Sigmoid colon (tissue), 7 donors: ENCODE data around the gene SCAF1. TPM values are rescaled to one million over a fixed set of nuclear protein-coding genes. Genes with fewer than 3 reads are reported as not detected.

Source experiments
- DNase-seq: peaks from one replicate; pipeline ENCODE4 v3.0.0-alpha.2; 2019
- H3K27ac ChIP-seq, 4 donors: fragments of 200-600 bp; sonication (generic); one replicate each; pipeline ENCODE4 v1.5.1; 2016 to 2019; ENCODE audit warnings: mild to moderate bottlenecking in 1 of 4
- H3K27me3 ChIP-seq, 3 donors: fragments of 200-600 bp; sonication (generic); one replicate each; pipeline ENCODE4 v1.5.1; 2019; ENCODE audit warnings: mild to moderate bottlenecking in 1 of 3
- H3K36me3 ChIP-seq, 4 donors: fragments of 200-600 bp; sonication (generic); one replicate each; pipeline ENCODE4 v1.5.1; 2016 to 2019
- H3K4me1 ChIP-seq, 4 donors: fragments of 200-600 bp; sonication (generic); one replicate each; pipeline ENCODE4 v1.5.1; 2017 to 2019
- H3K4me3 ChIP-seq, 4 donors: fragments of 200-600 bp; sonication (generic); one replicate each; pipeline ENCODE4 v1.5.1; 2017 to 2019; ENCODE audit warnings: mild to moderate bottlenecking in 2 of 4, moderate library complexity in 1 of 4
- H3K9me3 ChIP-seq, 4 donors: fragments of 200-600 bp in 3 of 4; sonication (generic) in 3 of 4; one replicate each; pipeline versions ENCODE4 v1.5.1 to v1.6.1; 2013 to 2019
- EP300 ChIP-seq, 4 donors: sonication (generic); formaldehyde crosslinking; IDR thresholded peaks; one replicate each; pipeline ENCODE4 v1.6.1; 2017; ENCODE audit warnings: antibody characterized with exemption in 4 of 4
- POLR2A ChIP-seq, 2 donors: fragments of 450-650 bp; IDR thresholded peaks; one replicate each; pipeline ENCODE4 v1.6.1; 2016; ENCODE audit warnings: antibody characterized with exemption in 2 of 2, mild to moderate bottlenecking in 2 of 2, moderate library complexity in 2 of 2
- POLR2AphosphoS5 ChIP-seq, 4 donors: sonication (generic); formaldehyde crosslinking; IDR thresholded peaks; one replicate each; pipeline ENCODE4 v1.6.1; 2017; ENCODE audit warnings: antibody characterized with exemption in 4 of 4
- WGBS, 2 donors: extraction: QIAGEN DNeasy Blood & Tissue Kit; methylation state at CpG; one replicate each; pipeline ENCODE4 v1.1.7; 2013; 5-methylcytosine and 5-hydroxymethylcytosine counted together
- intact Hi-C: fragments of 100-400 bp; cut with DNase I; formaldehyde crosslinking; loops from one replicate; pipeline ENCODE4 v1.15.1; 2023
- polyA plus RNA-seq, 3 donors: library from polyadenylated mRNA; stranded (reverse); fragments of 200-250 nt; gene quantifications; one replicate each; pipeline ENCODE4 v1.2.3, GENCODE V29; 2013
- small RNA-seq, 3 donors: library from RNA; depleted of rRNA; stranded (forward); fragments of <200 nt; gene quantifications; one replicate each; pipeline ENCODE3, GENCODE V24; 2016
- total RNA-seq, 4 donors: library from RNA; depleted of rRNA; stranded (reverse); fragments of >200 nt; gene quantifications; one replicate each; pipeline ENCODE4 v1.1.0, GENCODE V29; 2016
- TF ChIP-seq, protein P1 (sequence below), 4 experiments: fragments of 450-650 bp in 3 of 4; fragments of 200-600 bp in 1 of 4; IDR thresholded peaks; one replicate each; pipeline ENCODE4 v1.5.1; 2016 to 2019; ENCODE audit warnings: antibody characterized with exemption in 4 of 4, mild to moderate bottlenecking in 3 of 4, moderate library complexity in 2 of 4
- donor health status: healthy with polysubstance abuse.
- donor health status: Bipolar disorder and iron deficiency.
- donor health status: healthy.

SCAF1 gene
- total and polyA plus RNA-seq, 7 donors = 9.0 to 30.8 (median 13.3) TPM

DNA sequence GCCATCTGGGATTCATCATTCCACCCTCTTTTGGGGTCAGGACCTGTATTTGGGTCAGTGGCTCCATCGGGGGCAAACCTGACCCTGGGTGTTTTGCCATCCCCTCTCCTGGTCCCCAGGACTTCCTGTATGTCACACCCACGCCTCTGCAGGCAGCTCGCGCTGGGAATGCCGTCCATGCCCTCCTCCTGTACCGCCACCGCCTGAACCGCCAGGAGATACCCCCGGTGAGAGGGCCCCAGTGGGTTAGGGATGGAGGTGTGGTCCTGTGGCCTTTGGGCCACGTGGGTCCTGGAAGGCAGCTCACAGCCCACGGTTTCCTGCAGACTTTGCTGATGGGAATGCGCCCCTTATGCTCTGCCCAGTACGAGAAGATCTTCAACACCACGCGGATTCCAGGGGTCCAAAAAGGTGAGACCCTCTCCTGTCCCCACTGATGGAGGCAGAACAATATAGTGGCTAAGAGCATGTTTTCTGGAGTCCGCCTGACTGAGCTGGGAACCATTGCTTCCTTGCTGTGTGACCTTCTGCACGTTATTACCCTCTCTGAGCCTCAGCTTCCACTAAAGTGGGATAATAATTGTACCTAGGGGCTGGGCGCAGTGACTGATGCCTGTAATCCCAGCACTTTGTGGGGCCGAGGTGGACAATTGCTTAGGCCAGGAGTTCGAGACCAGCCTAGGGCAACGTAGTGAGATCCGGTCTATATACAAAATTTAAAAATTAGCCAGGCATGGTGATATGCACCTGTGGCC lies 63.1 kb downstream of the SCAF1 start:
- Histone ChIP-seq H3K4me1 (no peaks in the 10 kb centered on the region), H3K27ac (no peak overlapping the region), H3K9me3 (no peaks in the 10 kb centered on the region), H3K27me3 (peaks cover 0 to 6% (median 6%) of the 10 kb centered on the region in 3 donors), H3K36me3 (no peaks in the 10 kb centered on the region), H3K4me3 (no peak overlapping the region)
- 83 to 88% methylated on average over 22 of the region's 22 CpGs for WGBS, 2 donors
- no peak for DNase-seq
- TF ChIP-seq EP300 (IDR thresholded peaks at IDR 0.05) = no peak
- TF ChIP-seq POLR2A (IDR thresholded peaks at IDR 0.05) = no peak
- TF ChIP-seq POLR2AphosphoS5 (IDR thresholded peaks at IDR 0.05) = no peak
- TF ChIP-seq, protein P1, sequence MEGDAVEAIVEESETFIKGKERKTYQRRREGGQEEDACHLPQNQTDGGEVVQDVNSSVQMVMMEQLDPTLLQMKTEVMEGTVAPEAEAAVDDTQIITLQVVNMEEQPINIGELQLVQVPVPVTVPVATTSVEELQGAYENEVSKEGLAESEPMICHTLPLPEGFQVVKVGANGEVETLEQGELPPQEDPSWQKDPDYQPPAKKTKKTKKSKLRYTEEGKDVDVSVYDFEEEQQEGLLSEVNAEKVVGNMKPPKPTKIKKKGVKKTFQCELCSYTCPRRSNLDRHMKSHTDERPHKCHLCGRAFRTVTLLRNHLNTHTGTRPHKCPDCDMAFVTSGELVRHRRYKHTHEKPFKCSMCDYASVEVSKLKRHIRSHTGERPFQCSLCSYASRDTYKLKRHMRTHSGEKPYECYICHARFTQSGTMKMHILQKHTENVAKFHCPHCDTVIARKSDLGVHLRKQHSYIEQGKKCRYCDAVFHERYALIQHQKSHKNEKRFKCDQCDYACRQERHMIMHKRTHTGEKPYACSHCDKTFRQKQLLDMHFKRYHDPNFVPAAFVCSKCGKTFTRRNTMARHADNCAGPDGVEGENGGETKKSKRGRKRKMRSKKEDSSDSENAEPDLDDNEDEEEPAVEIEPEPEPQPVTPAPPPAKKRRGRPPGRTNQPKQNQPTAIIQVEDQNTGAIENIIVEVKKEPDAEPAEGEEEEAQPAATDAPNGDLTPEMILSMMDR (IDR thresholded peaks at IDR 0.05) = no peak
- intact Hi-C loops = no loop called here

DNA sequence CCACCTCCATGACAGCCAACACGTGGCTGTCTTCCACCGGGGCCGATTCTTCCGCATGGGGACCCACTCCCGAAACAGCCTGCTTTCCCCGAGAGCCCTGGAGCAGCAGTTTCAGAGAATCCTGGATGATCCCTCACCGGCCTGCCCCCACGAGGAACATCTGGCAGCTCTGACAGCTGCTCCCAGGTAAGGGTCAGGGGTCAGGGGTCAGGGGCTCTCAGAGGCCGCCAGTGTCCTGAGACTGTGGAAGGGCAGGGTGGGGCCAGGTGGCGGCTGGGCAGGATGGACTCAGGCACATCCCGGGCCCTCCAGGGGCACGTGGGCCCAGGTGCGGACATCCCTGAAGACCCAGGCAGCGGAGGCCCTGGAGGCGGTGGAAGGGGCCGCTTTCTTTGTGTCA lies 63.9 kb downstream of the SCAF1 start:
- no peaks in the 10 kb centered on the region for H3K36me3 ChIP-seq
- DNase-seq = no peak
- no peaks in the 10 kb centered on the region for H3K9me3 ChIP-seq
- intact Hi-C loops = no loop called here
- no peaks in the 10 kb centered on the region for H3K4me1 ChIP-seq
- TF ChIP-seq POLR2AphosphoS5 (IDR thresholded peaks at IDR 0.05) (no peak), POLR2A (IDR thresholded peaks at IDR 0.05) (no peak), EP300 (IDR thresholded peaks at IDR 0.05) (no peak)
- TF ChIP-seq, protein P1 (IDR thresholded peaks at IDR 0.05) = no peak
- no peak overlapping the region for H3K27ac ChIP-seq
- H3K4me3 ChIP-seq = no peak overlapping the region
- WGBS, 2 donors = 81 to 90% methylated on average over 16 of the region's 16 CpGs
- H3K27me3 ChIP-seq = peaks cover 0 to 6% (median 6%) of the 10 kb centered on the region in 3 donors

Small RNA genes within 50 kb of the gene (small RNA-seq; reads per million reads assigned to genes)
- gene MIR5088 = 0.06 to 0.58 (median 0.11) reads per million in 3 donors

Other genes with a start within 250 kb of the SCAF1 start
- not detected for gene PTH2, start 218.8 kb upstream of the SCAF1 start, total RNA-seq
- not detected for gene PTH2, start 218.8 kb upstream of the SCAF1 start, polyA plus RNA-seq
- not detected for gene GFY, start 216.8 kb upstream of the SCAF1 start, total RNA-seq
- not detected for gene GFY, start 216.8 kb upstream of the SCAF1 start, polyA plus RNA-seq
- gene SLC17A7, start 200.7 kb upstream of the SCAF1 start, total RNA-seq = 1 to 10 TPM in 1 of 4 donors, under 1 TPM in 2, not detected in 1; 0.28 to 1.4 (median 0.82) TPM
- 1 to 10 TPM in 1 of 3 donors, under 1 TPM in 2; 0.23 to 1.8 (median 0.41) TPM for gene SLC17A7, start 200.7 kb upstream of the SCAF1 start, polyA plus RNA-seq
- gene PIH1D1, start 190.4 kb upstream of the SCAF1 start, total RNA-seq = 10 to 100 TPM; 62.9 to 99.6 (median 81.4) TPM
- 100 to 1,000 TPM in 1 of 3 donors, 10 to 100 TPM in 2; 63.6 to 105 (median 65.5) TPM for gene PIH1D1, start 190.4 kb upstream of the SCAF1 start, polyA plus RNA-seq
- 10 to 100 TPM; 14.1 to 25.3 (median 18.1) TPM for gene ALDH16A1, start 189.0 kb upstream of the SCAF1 start, total RNA-seq
- 10 to 100 TPM; 14.3 to 44.2 (median 18.0) TPM for gene ALDH16A1, start 189.0 kb upstream of the SCAF1 start, polyA plus RNA-seq
- 10 to 100 TPM in 1 of 4 donors, 1 to 10 TPM in 3; 4.6 to 11.1 (median 6.1) TPM for gene FLT3LG, start 168.0 kb upstream of the SCAF1 start, total RNA-seq
- gene FLT3LG, start 168.0 kb upstream of the SCAF1 start, polyA plus RNA-seq = 10 to 100 TPM in 2 of 3 donors, 1 to 10 TPM in 1; 2.1 to 18.6 (median 14.9) TPM
- gene RPL13A, start 154.6 kb upstream of the SCAF1 start, total RNA-seq = 1,000 to 10,000 TPM; 2,552 to 5,599 (median 4,191) TPM
- gene RPL13A, start 154.6 kb upstream of the SCAF1 start, polyA plus RNA-seq = 1,000 to 10,000 TPM; 4,070 to 6,094 (median 4,207) TPM
- 1,000 to 10,000 TPM; 3,843 to 9,166 (median 6,008) TPM for gene RPS11, start 145.8 kb upstream of the SCAF1 start, total RNA-seq
- gene RPS11, start 145.8 kb upstream of the SCAF1 start, polyA plus RNA-seq = 1,000 to 10,000 TPM; 4,449 to 8,009 (median 5,043) TPM
- gene FCGRT, start 129.5 kb upstream of the SCAF1 start, total RNA-seq = 100 to 1,000 TPM; 164 to 203 (median 178) TPM
- gene FCGRT, start 129.5 kb upstream of the SCAF1 start, polyA plus RNA-seq = 100 to 1,000 TPM; 222 to 317 (median 243) TPM
- gene RCN3, start 114.2 kb upstream of the SCAF1 start, total RNA-seq = 10 to 100 TPM; 14.5 to 43.8 (median 20.6) TPM
- gene RCN3, start 114.2 kb upstream of the SCAF1 start, polyA plus RNA-seq = 10 to 100 TPM; 13.6 to 28.2 (median 21.6) TPM
- gene NOSIP, start 61.7 kb upstream of the SCAF1 start, total RNA-seq = 10 to 100 TPM; 47.6 to 67.8 (median 62.3) TPM
- 100 to 1,000 TPM in 2 of 3 donors, 10 to 100 TPM in 1; 96.1 to 123 (median 113) TPM for gene NOSIP, start 61.7 kb upstream of the SCAF1 start, polyA plus RNA-seq
- under 1 TPM in 1 of 4 donors, not detected in 3; 0.71 TPM for gene PRRG2, start 60.9 kb upstream of the SCAF1 start, total RNA-seq
- gene PRRG2, start 60.9 kb upstream of the SCAF1 start, polyA plus RNA-seq = 10 to 100 TPM in 2 of 3 donors, 1 to 10 TPM in 1; 7.2 to 18.9 (median 18.3) TPM
- gene PRR12, start 51.0 kb upstream of the SCAF1 start, total RNA-seq = 10 to 100 TPM in 1 of 4 donors, 1 to 10 TPM in 3; 5.4 to 16.1 (median 6.1) TPM
- 10 to 100 TPM in 1 of 3 donors, 1 to 10 TPM in 2; 3.0 to 20.4 (median 4.2) TPM for gene PRR12, start 51.0 kb upstream of the SCAF1 start, polyA plus RNA-seq
- gene RRAS, start 2.1 kb upstream of the SCAF1 start, total RNA-seq = 100 to 1,000 TPM; 105 to 127 (median 125) TPM
- gene RRAS, start 2.1 kb upstream of the SCAF1 start, polyA plus RNA-seq = 100 to 1,000 TPM in 2 of 3 donors, 10 to 100 TPM in 1; 79.8 to 139 (median 130) TPM
- 10 to 100 TPM; 28.2 to 59.1 (median 32.6) TPM for gene IRF3, start 23.6 kb downstream of the SCAF1 start, total RNA-seq
- gene IRF3, start 23.6 kb downstream of the SCAF1 start, polyA plus RNA-seq = 100 to 1,000 TPM in 1 of 3 donors, 10 to 100 TPM in 2; 50.9 to 125 (median 64.9) TPM
- 1 to 10 TPM; 4.6 to 9.2 (median 6.5) TPM for gene BCL2L12, start 23.7 kb downstream of the SCAF1 start, total RNA-seq
- 10 to 100 TPM in 2 of 3 donors, 1 to 10 TPM in 1; 9.0 to 43.6 (median 10.2) TPM for gene BCL2L12, start 23.7 kb downstream of the SCAF1 start, polyA plus RNA-seq
- 100 to 1,000 TPM; 106 to 175 (median 160) TPM for gene PRMT1, start 35.1 kb downstream of the SCAF1 start, total RNA-seq
- gene PRMT1, start 35.1 kb downstream of the SCAF1 start, polyA plus RNA-seq = 100 to 1,000 TPM in 2 of 3 donors, 10 to 100 TPM in 1; 84.1 to 172 (median 101) TPM
- 1 to 10 TPM in 3 of 4 donors, under 1 TPM in 1; 0.49 to 1.7 (median 1.5) TPM for gene ADM5, start 47.4 kb downstream of the SCAF1 start, total RNA-seq
- gene ADM5, start 47.4 kb downstream of the SCAF1 start, polyA plus RNA-seq = 1 to 10 TPM in 1 of 3 donors, not detected in 2; 3.1 TPM
- 10 to 100 TPM in 1 of 4 donors, 1 to 10 TPM in 3; 3.6 to 28.5 (median 4.3) TPM for gene CPT1C, start 48.9 kb downstream of the SCAF1 start, total RNA-seq
- 1 to 10 TPM in 2 of 3 donors, under 1 TPM in 1; 0.69 to 4.2 (median 2.4) TPM for gene CPT1C, start 48.9 kb downstream of the SCAF1 start, polyA plus RNA-seq
- under 1 TPM in 1 of 4 donors, not detected in 3; 0.83 TPM for gene TSKS, start 121.1 kb downstream of the SCAF1 start, total RNA-seq
- gene TSKS, start 121.1 kb downstream of the SCAF1 start, polyA plus RNA-seq = 1 to 10 TPM in 1 of 3 donors, under 1 TPM in 1, not detected in 1; 0.36 to 1.2 TPM
- gene AP2A1, start 124.8 kb downstream of the SCAF1 start, total RNA-seq = 10 to 100 TPM; 48.5 to 81.1 (median 52.0) TPM
- 10 to 100 TPM; 33.0 to 77.4 (median 40.9) TPM for gene AP2A1, start 124.8 kb downstream of the SCAF1 start, polyA plus RNA-seq
- 10 to 100 TPM; 21.0 to 32.9 (median 23.1) TPM for gene FUZ, start 171.1 kb downstream of the SCAF1 start, total RNA-seq
- gene FUZ, start 171.1 kb downstream of the SCAF1 start, polyA plus RNA-seq = 10 to 100 TPM in 2 of 3 donors, 1 to 10 TPM in 1; 7.4 to 17.4 (median 16.3) TPM
- gene MED25, start 176.1 kb downstream of the SCAF1 start, total RNA-seq = 10 to 100 TPM; 17.8 to 45.4 (median 22.4) TPM
- 10 to 100 TPM; 18.0 to 43.5 (median 30.1) TPM for gene MED25, start 176.1 kb downstream of the SCAF1 start, polyA plus RNA-seq
- 100 to 1,000 TPM in 1 of 4 donors, 10 to 100 TPM in 3; 52.2 to 105 (median 68.1) TPM for gene PTOV1, start 208.9 kb downstream of the SCAF1 start, total RNA-seq
- gene PTOV1, start 208.9 kb downstream of the SCAF1 start, polyA plus RNA-seq = 10 to 100 TPM; 54.8 to 79.7 (median 62.5) TPM
- gene PNKP, start 225.4 kb downstream of the SCAF1 start, total RNA-seq = 10 to 100 TPM; 28.2 to 44.0 (median 33.9) TPM
- gene PNKP, start 225.4 kb downstream of the SCAF1 start, polyA plus RNA-seq = 10 to 100 TPM; 27.0 to 88.8 (median 34.0) TPM
- 10 to 100 TPM; 13.6 to 16.1 (median 14.6) TPM for gene AKT1S1, start 235.1 kb downstream of the SCAF1 start, total RNA-seq
- 10 to 100 TPM; 30.3 to 55.9 (median 33.6) TPM for gene AKT1S1, start 235.1 kb downstream of the SCAF1 start, polyA plus RNA-seq
- gene TBC1D17, start 235.5 kb downstream of the SCAF1 start, total RNA-seq = 10 to 100 TPM; 25.0 to 41.0 (median 26.6) TPM
- 10 to 100 TPM; 13.4 to 29.5 (median 22.8) TPM for gene TBC1D17, start 235.5 kb downstream of the SCAF1 start, polyA plus RNA-seq